Aorta (tissue), 5 donors: ENCODE data around the gene PARP11. TPM values are rescaled to one million over a fixed set of nuclear protein-coding genes. Genes with fewer than 3 reads are reported as not detected.

Source experiments
- ATAC-seq: fragments of 200-7000 bp; cut with Tn5 transposase; one replicate; pipeline ENCODE4 v1.9.1; 2022; ENCODE audit warnings: moderate library complexity; ENCODE audit not compliant: low FRiP score
- DNase-seq, 2 donors: peaks; one replicate each; pipeline ENCODE4 v3.0.0-alpha.2; 2020
- H3K27ac ChIP-seq, 2 donors: one replicate each; pipeline ENCODE4 v1.5.1; 2013; ENCODE audit warnings: low read length in 2 of 2, mild to moderate bottlenecking in 2 of 2, moderate library complexity in 2 of 2, control low read depth in 1 of 2, inconsistent platforms in 1 of 2, low read depth in 1 of 2
- H3K27me3 ChIP-seq, 2 donors: one replicate each; pipeline ENCODE4 v1.6.1; 2013; ENCODE audit warnings: control low read depth in 1 of 2, low read length in 1 of 2, mild to moderate bottlenecking in 1 of 2, moderate library complexity in 1 of 2; ENCODE audit not compliant: insufficient read depth in 2 of 2, control insufficient read depth in 1 of 2
- H3K36me3 ChIP-seq, 2 donors: one replicate each; pipeline ENCODE4 v1.6.1; 2013; ENCODE audit warnings: control low read depth in 1 of 2, low read length in 1 of 2, mild to moderate bottlenecking in 1 of 2; ENCODE audit not compliant: insufficient read depth in 2 of 2, control insufficient read depth in 1 of 2
- H3K4me1 ChIP-seq, 2 donors: one replicate each; pipeline ENCODE4 v1.6.1; 2013; ENCODE audit warnings: low read length in 2 of 2, control low read depth in 1 of 2, mild to moderate bottlenecking in 1 of 2, moderate library complexity in 1 of 2; ENCODE audit not compliant: insufficient read depth in 2 of 2, control insufficient read depth in 1 of 2
- H3K4me3 ChIP-seq, 2 donors: one replicate each; pipeline ENCODE4 v1.5.1; 2013; ENCODE audit warnings: low read length in 2 of 2, control low read depth in 1 of 2, mild to moderate bottlenecking in 1 of 2
- H3K9me3 ChIP-seq: one replicate; pipeline ENCODE4 v1.6.1; 2013; ENCODE audit warnings: mild to moderate bottlenecking, low read length; ENCODE audit not compliant: control insufficient read depth
- WGBS, 2 donors: extraction: QIAGEN DNeasy Blood & Tissue Kit; methylation state at CpG; one replicate each; pipeline ENCODE4 v1.1.7; 2013; 5-methylcytosine and 5-hydroxymethylcytosine counted together
- intact Hi-C, 2 donors: fragments of 100-400 bp; cut with DNase I; formaldehyde crosslinking; loops; one replicate each; pipeline versions ENCODE4 v1.14.2 to v1.15.0; 2022
- polyA plus RNA-seq, 2 donors: library from polyadenylated mRNA; stranded (reverse); fragments of 200-250 nt; gene quantifications; one replicate each; pipeline ENCODE4 v1.2.3, GENCODE V29; 2013
- total RNA-seq, 2 donors: library from RNA; stranded (reverse); fragmentation: NEBNext Ultra II Directional; extraction: Animal tissue kit (Norgen Biotek cat#: 25700); gene quantifications; one replicate each; pipeline ENCODE4 v1.2.1, GENCODE V29; 2021
- donor health status: healthy with polysubstance abuse.
- donor health status: Bipolar disorder and iron deficiency.
- donor health status: DM: no; HTN: no; CAD: no.
- donor health status: DM: no; HTN: no; CAD: no.
- donor health status: DM: yes; HTN: yes; CAD: no.

PARP11 gene
- total and polyA plus RNA-seq, 4 donors: 2.1 to 18.2 (median 7.4) TPM

- no peaks in the 10 kb centered on the region for H3K27me3 ChIP-seq
Observed at GRCh38 chr12:3803865-3804472, 69.2 kb downstream of the PARP11 start.

GRCh38 chr12:3802721-3803120, 70.5 kb downstream of the PARP11 start:
- no peaks in the 10 kb centered on the region for H3K27me3 ChIP-seq
- 69 to 74% methylated on average over 5 of the region's 5 CpGs for WGBS, 2 donors
- intact Hi-C loops: loop anchor here (5.0 kb wide), 1 partner anchor 500 kb away; no protein-coding TSS in a partner anchor

More at GRCh38 chr12:3803865-3804472, 69.2 kb downstream of the PARP11 start:
- H3K4me1 ChIP-seq: no peaks in the 10 kb centered on the region
- H3K9me3 ChIP-seq: no peaks in the 10 kb centered on the region
- H3K27ac ChIP-seq: no peak overlapping the region
- peak; percentile 79 to 85 for DNase-seq
- intact Hi-C loops: loop anchor here (5.0 kb wide), 1 partner anchor 502 kb away; no protein-coding TSS in a partner anchor
- WGBS, 2 donors: 44% methylated on average over 14 of the region's 14 CpGs
- peak; percentile 67 for ATAC-seq
- no peak overlapping the region for H3K4me3 ChIP-seq
- peaks cover 0 to 3% of the 10 kb centered on the region in 2 donors for H3K36me3 ChIP-seq

GRCh38 chr12:3797531-3798048, 75.6 kb downstream of the PARP11 start:
- Histone ChIP-seq H3K36me3 (peaks cover 0 to 3% of the 10 kb centered on the region in 2 donors), H3K4me1 (no peaks in the 10 kb centered on the region), H3K27me3 (no peaks in the 10 kb centered on the region), H3K4me3 (no peak overlapping the region), H3K27ac (no peak overlapping the region), H3K9me3 (no peaks in the 10 kb centered on the region)
- 88 to 89% methylated on average over 3 of the region's 3 CpGs for WGBS, 2 donors
- intact Hi-C loops: no loop called here
- ATAC-seq: no peak
- DNase-seq: no peak

More at GRCh38 chr12:3802721-3803120, 70.5 kb downstream of the PARP11 start:
- Histone ChIP-seq H3K27ac (no peak overlapping the region), H3K36me3 (peaks cover 1 to 3% of the 10 kb centered on the region in 2 donors), H3K4me3 (no peak overlapping the region), H3K4me1 (no peaks in the 10 kb centered on the region), H3K9me3 (no peaks in the 10 kb centered on the region)
- DNase-seq: no peak
- ATAC-seq: no peak

- DNase-seq (no peak), ATAC-seq (no peak)
- WGBS, 2 donors: 55 to 57% methylated on average over 5 of the region's 5 CpGs
- Histone ChIP-seq H3K27ac (no peak overlapping the region), H3K36me3 (peaks cover 0 to 3% of the 10 kb centered on the region in 2 donors), H3K4me3 (no peak overlapping the region), H3K9me3 (no peaks in the 10 kb centered on the region), H3K4me1 (no peaks in the 10 kb centered on the region), H3K27me3 (no peaks in the 10 kb centered on the region)
- intact Hi-C loops: no loop called here
Observed at GRCh38 chr12:3795492-3796133, 77.6 kb downstream of the PARP11 start.

GRCh38 chr12:3795066-3795465, 78.1 kb downstream of the PARP11 start:
- Histone ChIP-seq H3K9me3 (no peaks in the 10 kb centered on the region), H3K4me1 (no peaks in the 10 kb centered on the region), H3K27ac (no peak overlapping the region), H3K27me3 (no peaks in the 10 kb centered on the region), H3K4me3 (no peak overlapping the region), H3K36me3 (peaks cover 0 to 3% of the 10 kb centered on the region in 2 donors)
- 60 to 64% methylated on average over 2 of the region's 2 CpGs for WGBS, 2 donors
- DNase-seq: no peak
- no peak for ATAC-seq
- intact Hi-C loops: no loop called here

GRCh38 chr12:3792623-3793288, 80.4 kb downstream of the PARP11 start:
- intact Hi-C loops: no loop called here
- H3K4me1 ChIP-seq: no peaks in the 10 kb centered on the region
- no peaks in the 10 kb centered on the region for H3K36me3 ChIP-seq
- no peak for ATAC-seq
- H3K27ac ChIP-seq: no peak overlapping the region
- 91 to 92% methylated on average over 10 of the region's 10 CpGs for WGBS, 2 donors
- no peak overlapping the region for H3K4me3 ChIP-seq
- no peaks in the 10 kb centered on the region for H3K27me3 ChIP-seq
- H3K9me3 ChIP-seq: no peaks in the 10 kb centered on the region
- DNase-seq: no peak

GRCh38 chr12:3791256-3791874, 81.8 kb downstream of the PARP11 start:
- ATAC-seq (no peak), DNase-seq (no peak)
- 90 to 92% methylated on average over 5 of the region's 5 CpGs for WGBS, 2 donors
- intact Hi-C loops: no loop called here
- H3K9me3 ChIP-seq: no peaks in the 10 kb centered on the region
- H3K27ac ChIP-seq: no peak overlapping the region
- H3K36me3 ChIP-seq: no peaks in the 10 kb centered on the region
- no peak overlapping the region for H3K4me3 ChIP-seq
- no peaks in the 10 kb centered on the region for H3K27me3 ChIP-seq
- no peaks in the 10 kb centered on the region for H3K4me1 ChIP-seq

GRCh38 chr12:3790642-3791041, 82.6 kb downstream of the PARP11 start:
- ATAC-seq (no peak), DNase-seq (no peak)
- intact Hi-C loops: no loop called here
- Histone ChIP-seq H3K9me3 (no peaks in the 10 kb centered on the region), H3K4me1 (no peaks in the 10 kb centered on the region), H3K36me3 (no peaks in the 10 kb centered on the region), H3K4me3 (no peak overlapping the region), H3K27me3 (no peaks in the 10 kb centered on the region), H3K27ac (no peak overlapping the region)
- 73 to 76% methylated on average over 2 of the region's 2 CpGs for WGBS, 2 donors
